SK-MEL-5 (cell line): ENCODE results near the gene TIGD2. TPM values are rescaled to one million over a fixed set of nuclear protein-coding genes. Genes with fewer than 3 reads are reported as not detected.

Experiments
- DNase-seq: peaks from one replicate; pipeline ENCODE4 v3.0.0-alpha.2; 2016; ENCODE audit warnings: low read depth, low spot score
- in situ Hi-C: cut with HindIII; loops from 2 replicates; pipeline ENCODE4 v1.10.0; 2016; ENCODE audit warnings: low sequenced_read_pairs, high pct_unique_total_duplicates, low pct_unique_long_range_greater_than_20kb
- total RNA-seq: library from RNA; depleted of rRNA; stranded (reverse); fragments of >200 nt; shearing (Covaris generic); gene quantifications from 2 replicates; pipeline ENCODE4 v1.2.3, GENCODE V29; 2014

Gene TIGD2
- total RNA-seq, 1 experiment from 2014 or later: 15.9 TPM

GRCh38 chr4:89111833-89112563, 665 bp downstream of the TIGD2 start:
- in situ Hi-C loops: no loop called here
- peak; percentile 40 for DNase-seq

GRCh38 chr4:89113415-89113814, 2.1 kb downstream of the TIGD2 start:
- DNase-seq: no peak
- in situ Hi-C loops: no loop called here

GRCh38 chr4:89114100-89114499, 2.8 kb downstream of the TIGD2 start:
- DNase-seq: no peak
- in situ Hi-C loops: no loop called here

- in situ Hi-C loops: no loop called here
- no peak for DNase-seq
These were observed 5.8 kb downstream of the TIGD2 start for GRCh38 chr4:89117115-89117514.

- DNase-seq: no peak
- in situ Hi-C loops: no loop called here
These were observed 7.8 kb downstream of the TIGD2 start for GRCh38 chr4:89119166-89119565.

GRCh38 chr4:89119836-89120235, 8.5 kb downstream of the TIGD2 start:
- in situ Hi-C loops: no loop called here
- DNase-seq: no peak

GRCh38 chr4:89121387-89122068, 10.2 kb downstream of the TIGD2 start:
- in situ Hi-C loops: no loop called here
- no peak for DNase-seq

- DNase-seq: peak; percentile 80
- in situ Hi-C loops: no loop called here
These were observed 12.1 kb downstream of the TIGD2 start for GRCh38 chr4:89123451-89123851.

GRCh38 chr4:89125901-89126782, 14.8 kb downstream of the TIGD2 start:
- in situ Hi-C loops: no loop called here

GRCh38 chr4:89129080-89129640, 17.8 kb downstream of the TIGD2 start:
- DNase-seq: no peak
- in situ Hi-C loops: no loop called here

More at GRCh38 chr4:89125901-89126782, 14.8 kb downstream of the TIGD2 start:
- peak; percentile 52 for DNase-seq

- in situ Hi-C loops: no loop called here
- peak; percentile 82 for DNase-seq
These were observed 23.5 kb downstream of the TIGD2 start for GRCh38 chr4:89134775-89135319.

GRCh38 chr4:89136525-89136924, 25.2 kb downstream of the TIGD2 start:
- DNase-seq: peak; percentile 39
- in situ Hi-C loops: no loop called here

- in situ Hi-C loops: no loop called here
- no peak for DNase-seq
These were observed 25.9 kb downstream of the TIGD2 start for GRCh38 chr4:89137231-89137630.

- in situ Hi-C loops: no loop called here
- no peak for DNase-seq
These were observed 26.4 kb downstream of the TIGD2 start for GRCh38 chr4:89137695-89138094.

- in situ Hi-C loops: no loop called here
- no peak for DNase-seq
These were observed 28.9 kb downstream of the TIGD2 start for GRCh38 chr4:89140168-89140759.

- in situ Hi-C loops: no loop called here
- DNase-seq: no peak
These were observed 31.6 kb downstream of the TIGD2 start for GRCh38 chr4:89142691-89143669.
